H1 (cell line): ENCODE measurements around the gene ATP6V0A1. TPM values are rescaled to one million over a fixed set of nuclear protein-coding genes. Genes with fewer than 3 reads are reported as not detected.

Experiments used
- CTCF ChIA-PET: fragments of 300-600 bp; sonication (Branson Sonifier 250); formaldehyde crosslinking; loops from one replicate; lab custom pipeline; 2021; ENCODE audit not compliant: partially characterized antibody; lab: Charles Lee
- POLR2A ChIA-PET: fragments of 300-600 bp; sonication (Branson Sonifier 250); formaldehyde crosslinking; loops from one replicate; lab custom pipeline; 2021; ENCODE audit warnings: inconsistent platforms; ENCODE audit not compliant: partially characterized antibody; lab: Charles Lee
- DNase-seq, 2 experiments: peaks; one replicate each; pipeline versions ENCODE4 v3.0.0 to v3.0.0-alpha.2; 2010 to 2022; ENCODE audit warnings: low spot score in 2 of 2, low read depth in 1 of 2, mixed read lengths in 1 of 2
- FAIRE-seq: peaks from 2 replicates; lab custom pipeline; 2011; peaks lifted over from hg19 to GRCh38; lab: Jason Lieb, UNC
- H2AFZ ChIP-seq: 2 replicates; pipeline ENCODE4 v1.8.1; 2012; ENCODE audit warnings: low read length, inconsistent platforms
- H2AK5ac ChIP-seq: 2 replicates; pipeline ENCODE4 v1.6.1; 2013; ENCODE audit warnings: low read depth, low read length
- H2BK120ac ChIP-seq: replicated peaks from 2 replicates; pipeline ENCODE3; 2013; ENCODE audit warnings: low read depth, low read length, inconsistent platforms
- H2BK12ac ChIP-seq: 2 replicates; pipeline ENCODE4 v1.6.1; 2013; ENCODE audit warnings: low read depth, low read length
- H2BK15ac ChIP-seq: 2 replicates; pipeline ENCODE4 v1.6.1; 2013; ENCODE audit warnings: low read length
- H2BK20ac ChIP-seq: 2 replicates; pipeline ENCODE4 v1.6.1; 2013; ENCODE audit warnings: low read length
- H2BK5ac ChIP-seq: 2 replicates; pipeline ENCODE4 v1.6.1; 2013; ENCODE audit warnings: low read depth, low read length
- H3K14ac ChIP-seq: 2 replicates; pipeline ENCODE4 v1.6.1; 2013; ENCODE audit warnings: inconsistent platforms; ENCODE audit not compliant: insufficient read length
- H3K18ac ChIP-seq: 2 replicates; pipeline ENCODE4 v1.6.1; 2013; ENCODE audit warnings: low read length; ENCODE audit errors: extremely low read depth
- H3K23ac ChIP-seq: 2 replicates; pipeline ENCODE4 v1.6.1; 2013; ENCODE audit warnings: inconsistent platforms; ENCODE audit not compliant: insufficient read length
- H3K23me2 ChIP-seq: 2 replicates; pipeline ENCODE4 v1.6.1; 2013; ENCODE audit warnings: low read depth, low read length
- H3K27ac ChIP-seq: 2 replicates; pipeline ENCODE4 v1.6.1; 2011; ENCODE audit warnings: low read depth, low read length, inconsistent platforms
- H3K27me3 ChIP-seq, 4 experiments: replicated peaks in 1 of 4; 1 replicate in 1 of 4; 2 replicates in 3 of 4; pipeline versions ENCODE4 v1.6.1 to v1.8.1; 2011 to 2013; ENCODE audit warnings: low read length in 3 of 4, mild to moderate bottlenecking in 3 of 4, inconsistent platforms in 2 of 4, mixed read lengths in 2 of 4, moderate library complexity in 1 of 4; ENCODE audit not compliant: control insufficient read depth in 3 of 4, insufficient read depth in 3 of 4; ENCODE audit errors: extremely low read depth in 1 of 4
- H3K36me3 ChIP-seq, 4 experiments: 2 replicates each; pipeline versions ENCODE4 v1.6.1 to v1.8.1; 2011 to 2013; ENCODE audit warnings: mild to moderate bottlenecking in 4 of 4, low read length in 3 of 4, moderate library complexity in 2 of 4, control low read depth in 1 of 4, inconsistent platforms in 1 of 4; ENCODE audit not compliant: insufficient read depth in 4 of 4, control insufficient read depth in 2 of 4
- H3K4ac ChIP-seq: replicated peaks from 2 replicates; pipeline ENCODE3; 2013; ENCODE audit warnings: low read length, low read depth, mixed read lengths, inconsistent platforms; ENCODE audit not compliant: insufficient read length
- H3K4me1 ChIP-seq, 4 experiments: replicated peaks in 1 of 4; 1 replicate in 1 of 4; 2 replicates in 3 of 4; pipeline versions ENCODE4 v1.6.1 to v1.8.1; 2011 to 2013; ENCODE audit warnings: low read length in 3 of 4, inconsistent platforms in 2 of 4, mixed read lengths in 1 of 4; ENCODE audit not compliant: insufficient read depth in 4 of 4, control insufficient read depth in 3 of 4
- H3K4me2 ChIP-seq, 2 experiments: 2 replicates each; pipeline versions ENCODE4 v1.6.1 to v1.8.1; 2011 to 2013; ENCODE audit warnings: low read depth in 2 of 2, low read length in 2 of 2, control low read depth in 1 of 2, inconsistent platforms in 1 of 2, mild to moderate bottlenecking in 1 of 2; ENCODE audit not compliant: insufficient read depth in 1 of 2
- H3K4me3 ChIP-seq, 4 experiments: fragments of 200-600, 300-600 bp in 1 of 4; sonication (generic), shearing (Covaris generic), sonication (Bioruptor Twin) in 1 of 4; 2 replicates each; pipeline versions ENCODE4 v1.5.1 to v1.8.1; 2011 to 2016; ENCODE audit warnings: low read length in 4 of 4, low read depth in 3 of 4, control low read depth in 2 of 4, inconsistent platforms in 2 of 4, mild to moderate bottlenecking in 2 of 4, mixed read lengths in 1 of 4, moderate library complexity in 1 of 4; ENCODE audit not compliant: insufficient read depth in 2 of 4; ENCODE audit errors: extremely low read depth in 1 of 4
- H3K56ac ChIP-seq: replicated peaks from 2 replicates; pipeline ENCODE3; 2013; ENCODE audit warnings: low read depth, mild to moderate bottlenecking, mixed read lengths, low read length, inconsistent platforms; ENCODE audit not compliant: insufficient read length
- H3K79me1 ChIP-seq: 2 replicates; pipeline ENCODE4 v1.6.1; 2013; ENCODE audit warnings: low read depth, low read length, control low read depth
- H3K79me2 ChIP-seq, 2 experiments: 2 replicates each; pipeline versions ENCODE4 v1.6.1 to v1.8.1; 2012 to 2013; ENCODE audit warnings: low read length in 2 of 2, mild to moderate bottlenecking in 2 of 2, inconsistent platforms in 1 of 2; ENCODE audit not compliant: insufficient read depth in 2 of 2, control insufficient read depth in 1 of 2
- H3K9ac ChIP-seq, 4 experiments: replicated peaks in 1 of 4; 1 replicate in 1 of 4; 2 replicates in 3 of 4; pipeline versions ENCODE4 v1.6.1 to v1.8.1; 2011 to 2013; ENCODE audit warnings: low read depth in 3 of 4, low read length in 3 of 4, control low read depth in 2 of 4, mild to moderate bottlenecking in 2 of 4, moderate library complexity in 2 of 4, inconsistent platforms in 1 of 4; ENCODE audit errors: extremely low read depth in 1 of 4
- H3K9me3 ChIP-seq, 2 experiments: 2 replicates each; pipeline versions ENCODE4 v1.6.1 to v1.8.1; 2012 to 2013; ENCODE audit warnings: mild to moderate bottlenecking in 2 of 2, moderate library complexity in 2 of 2, control low read depth in 1 of 2, inconsistent platforms in 1 of 2, low read depth in 1 of 2, low read length in 1 of 2, mixed read lengths in 1 of 2; ENCODE audit not compliant: insufficient read depth in 2 of 2
- H4K20me1 ChIP-seq, 2 experiments: replicated peaks in 1 of 2; 2 replicates each; pipeline versions ENCODE3 to v1.8.1; 2011 to 2013; ENCODE audit warnings: inconsistent platforms in 2 of 2, low read length in 2 of 2, mild to moderate bottlenecking in 1 of 2; ENCODE audit not compliant: insufficient read depth in 2 of 2, control insufficient read depth in 1 of 2
- H4K5ac ChIP-seq: 2 replicates; pipeline ENCODE4 v1.6.1; 2013; ENCODE audit warnings: low read length, low read depth, mixed read lengths, inconsistent platforms; ENCODE audit not compliant: insufficient read length
- H4K8ac ChIP-seq: 2 replicates; pipeline ENCODE4 v1.8.0; 2013; ENCODE audit warnings: mild to moderate bottlenecking, moderate library complexity, low read length, inconsistent platforms; ENCODE audit not compliant: insufficient read depth; ENCODE audit errors: extremely low read depth
- H4K91ac ChIP-seq: replicated peaks from 2 replicates; pipeline ENCODE3; 2013; ENCODE audit warnings: low read length, mixed read lengths, inconsistent platforms; ENCODE audit not compliant: insufficient read length
- CBX8 ChIP-seq: fragments of 300-800, 300-1000 bp; sonication (generic); IDR thresholded peaks from 2 replicates; pipeline ENCODE4 v1.7.1; 2016; ENCODE audit warnings: low read depth, low read length, borderline replicate concordance
- CEBPB ChIP-seq: IDR thresholded peaks from 2 replicates; pipeline ENCODE4 v1.6.1; 2012; ENCODE audit warnings: low read depth, low read length
- CHD1 ChIP-seq: IDR thresholded peaks from 2 replicates; pipeline ENCODE4 v1.6.1; 2012; ENCODE audit warnings: low read depth, low read length, improper control_type of control experiment
- EGR1 ChIP-seq: IDR thresholded peaks from 2 replicates; pipeline ENCODE4 v1.6.1; 2011; ENCODE audit warnings: low read depth, low read length, borderline replicate concordance
- EP300 ChIP-seq, 2 experiments: IDR thresholded peaks; 1 replicate in 1 of 2; 2 replicates in 1 of 2; pipeline ENCODE4 v1.6.1; 2011 to 2012; ENCODE audit warnings: low read depth in 2 of 2, low read length in 2 of 2, mild to moderate bottlenecking in 2 of 2, borderline replicate concordance in 1 of 2, inconsistent platforms in 1 of 2, moderate library complexity in 1 of 2
- HDAC6 ChIP-seq: IDR thresholded peaks from one replicate; pipeline ENCODE4 v1.7.1; 2012; ENCODE audit warnings: low read depth, mild to moderate bottlenecking, inconsistent platforms, low read length, moderate library complexity
- POLR2A ChIP-seq, 2 experiments: IDR thresholded peaks; 1 replicate in 1 of 2; 2 replicates in 1 of 2; pipeline ENCODE4 v1.6.1; 2011; ENCODE audit warnings: low read depth in 2 of 2, low read length in 2 of 2, mild to moderate bottlenecking in 2 of 2; ENCODE audit errors: control extremely low read depth in 1 of 2
- USF2 ChIP-seq: IDR thresholded peaks from 2 replicates; pipeline ENCODE4 v1.6.1; 2011; ENCODE audit warnings: low read length, improper control_type of control experiment
- WGBS, 2 experiments: shearing (Covaris generic) in 1 of 2; methylation state at CpG; one replicate each; pipeline versions ENCODE4 v1.1.6 to v1.1.7; 2013 to 2015; ENCODE audit warnings: low lambda C conversion rate in 2 of 2, mixed read lengths in 2 of 2, inconsistent platforms in 1 of 2, low coverage in 1 of 2, missing lambda C conversion rate in 1 of 2; ENCODE audit not compliant: insufficient replicate concordance in 2 of 2, insufficient coverage in 1 of 2, insufficient read length in 1 of 2; ENCODE audit errors: extremely low coverage in 1 of 2, missing lambda C conversion rate in 1 of 2; 5-methylcytosine and 5-hydroxymethylcytosine counted together
- polyA plus RNA-seq, 7 experiments: library from polyadenylated mRNA; depleted of rRNA in 3 of 7; stranded (reverse) in 5 of 7; unstranded in 2 of 7; fragments of >200 nt in 5 of 7; fragments of 200-250 nt in 2 of 7; gene quantifications; 1 replicate in 5 of 7; 2 replicates in 1 of 7; 4 replicates in 1 of 7; pipeline versions ENCODE4 v1.2.1 to v1.2.3, GENCODE V29; 2011 to 2013; ENCODE audit warnings: missing spikeins in 2 of 7, mixed read lengths in 2 of 7
- total RNA-seq: library from RNA; stranded (reverse); fragmentation: NEBNext Ultra II Directional; extraction: Animal tissue kit (Norgen Biotek cat#: 25700); gene quantifications from 2 replicates; pipeline ENCODE4 v1.2.1, GENCODE V29; 2021

Gene ATP6V0A1
- total and polyA plus RNA-seq, 2 of the 8 experiments (the other 6 are each of a cell fraction or from before 2014, with no cell fraction given): 55.3 to 63.4 TPM

- H2AK5ac ChIP-seq: no peak overlapping the region
- H2BK12ac ChIP-seq: no peak overlapping the region
- H4K20me1 ChIP-seq: no peaks in the 10 kb centered on the region
- no peak overlapping the region; the same call in none of the 2 replicates for H4K8ac ChIP-seq
- H3K79me2 ChIP-seq: peaks cover 3 to 9% of the 10 kb centered on the region in 2 experiments; a peak in 3 of 4 replicates
- no peak overlapping the region for H2AFZ ChIP-seq
- no peak overlapping the region for H3K27ac ChIP-seq
- no peak overlapping the region for H3K56ac ChIP-seq
- H3K9me3 ChIP-seq: no peaks in the 10 kb centered on the region
- peaks cover 34 to 57% (median 52%) of the 10 kb centered on the region in 4 experiments for H3K36me3 ChIP-seq
- H3K4me2 ChIP-seq: no peak overlapping the region; a peak in 1 of 4 replicates
- no peak overlapping the region for H3K23ac ChIP-seq
- 90% methylated on average over 14 of the region's 14 CpGs; no CpG with 5 or more reads in 1 of the 2 experiments for WGBS, 2 experiments
- H3K79me1 ChIP-seq: peaks cover 7% of the 10 kb centered on the region; the same call in 1 of the 2 replicates
- H2BK15ac ChIP-seq: no peak overlapping the region
- DNase-seq (no peak), FAIRE-seq (no peak)
- no peak overlapping the region for H4K91ac ChIP-seq
- ChIA-PET CTCF (interaction anchor here (0.6 to 3.9 kb wide), 7 partner anchors 9 to 115 kb away, joined by 3 to 22 read pairs (median 4); partner anchors contain the start of genes HSD17B1 and PSMC3IP), POLR2A (interaction anchor here (0.5 to 8.1 kb wide), 4 partner anchors 7 to 188 kb away, joined by 3 to 74 read pairs (median 10); partner anchors contain the start of genes PLEKHH3 and PSMC3IP)
- H3K27me3 ChIP-seq: no peaks in the 10 kb centered on the region
- H3K23me2 ChIP-seq: peaks cover 10% of the 10 kb centered on the region
- H3K9ac ChIP-seq: no peak overlapping the region
- no peak overlapping the region for H3K4ac ChIP-seq
- no peak for TF ChIP-seq POLR2A (IDR thresholded peaks at IDR 0.05; ENCODE audit: control extremely low read depth in 1 of 2, low read depth in 2 of 2, low read length in 2 of 2)
- TF ChIP-seq CHD1: no peak
- TF ChIP-seq USF2: no peak
- no peak for TF ChIP-seq EGR1
- no peak for TF ChIP-seq CEBPB
- TF ChIP-seq CBX8: no peak
- no peak for TF ChIP-seq HDAC6
- no peak for TF ChIP-seq EP300 (IDR thresholded peaks at IDR 0.05; ENCODE audit: borderline replicate concordance in 1 of 2, low read depth in 2 of 2, low read length in 2 of 2)
- no peak overlapping the region for H3K4me3 ChIP-seq
- no peak overlapping the region for H2BK5ac ChIP-seq
- peaks cover 0 to 11% (median 2%) of the 10 kb centered on the region in 4 experiments; a peak in 4 of 7 replicates for H3K4me1 ChIP-seq
- no peak overlapping the region for H2BK120ac ChIP-seq
- H2BK20ac ChIP-seq: no peak overlapping the region
- no peak overlapping the region for H3K14ac ChIP-seq
- no peak overlapping the region for H3K18ac ChIP-seq
- no peak overlapping the region for H4K5ac ChIP-seq
Observed at GRCh38 chr17:42568341-42569111, 109.8 kb downstream of the ATP6V0A1 start.
